Natural killer cell treated with Interleukin-12 subunit alpha and Interleukin-12 subunit beta and Interleukin-15 and Interleukin-18, amount 100 ng/mL, for 72 hours (primary cell): Measurements from ENCODE around the gene WDR6. TPM values are rescaled to one million over a fixed set of nuclear protein-coding genes. Genes with fewer than 3 reads are reported as not detected.
"Not testable (repeated sequence)": the region's sequence is repeated elsewhere in the genome, so short reads cannot be mapped to it uniquely, and the experiment has no call there.

Experiments
- ATAC-seq, 2 donors: fragments of 150-1000 bp; cut with Tn5 transposase in 1 of 2; sonication (Bioruptor Pico), chemical (Tn5 transposase) in 1 of 2; 2 replicates each; pipeline ENCODE4 v1.10.0; 2021
- DNase-seq: peaks from one replicate; pipeline ENCODE4 v3.0.0; 2022; ENCODE audit warnings: low spot score
- H3K27ac Mint-ChIP-seq, 2 donors: 1 replicate in 1 of 2; 2 replicates in 1 of 2; pipeline ENCODE4 v1.8.0; 2022; ENCODE audit warnings: mixed read lengths in 2 of 2, mild to moderate bottlenecking in 1 of 2, moderate library complexity in 1 of 2
- H3K27me3 Mint-ChIP-seq, 2 donors: 1 replicate in 1 of 2; 2 replicates in 1 of 2; pipeline ENCODE4 v1.8.0; 2022; ENCODE audit warnings: mixed read lengths in 2 of 2
- H3K36me3 Mint-ChIP-seq: one replicate; pipeline ENCODE4 v1.8.0; 2022; ENCODE audit warnings: mixed read lengths
- H3K4me1 Mint-ChIP-seq, 2 donors: 1 replicate in 1 of 2; 2 replicates in 1 of 2; pipeline ENCODE4 v1.8.0; 2022; ENCODE audit warnings: low read depth in 2 of 2, mixed read lengths in 2 of 2, mild to moderate bottlenecking in 1 of 2
- H3K4me3 Mint-ChIP-seq: one replicate; pipeline ENCODE4 v1.8.0; 2022; ENCODE audit warnings: mixed read lengths
- H3K9me3 Mint-ChIP-seq: 2 replicates; pipeline ENCODE4 v1.8.0; 2022; ENCODE audit warnings: mixed read lengths
- total RNA-seq, 2 donors: library from RNA; stranded (reverse); gene quantifications; one replicate each; pipeline ENCODE4 v1.2.3, GENCODE V29; 2022

WDR6 gene
- total RNA-seq, 2 donors from 2014 or later, result 128 to 222 TPM

- DNase-seq, result no peak
- Mint-ChIP-seq H3K27ac (no peak overlapping the region), H3K4me3 (no peak overlapping the region), H3K9me3 (no peaks in the 10 kb centered on the region), H3K27me3 (no peaks in the 10 kb centered on the region), H3K36me3 (no peaks in the 10 kb centered on the region), H3K4me1 (peaks cover 0 to 5% of the 10 kb centered on the region in 2 donors)
- no peak for ATAC-seq
Measured at GRCh38 chr3:48999085-48999858, 7.9 kb upstream of the WDR6 start.

- Mint-ChIP-seq H3K4me1 (no peaks in the 10 kb centered on the region), H3K4me3 (no peak overlapping the region), H3K9me3 (no peaks in the 10 kb centered on the region), H3K36me3 (no peaks in the 10 kb centered on the region), H3K27ac (no peak overlapping the region), H3K27me3 (no peaks in the 10 kb centered on the region)
- DNase-seq (no peak), ATAC-seq (no peak)
Measured at GRCh38 chr3:49001155-49001554, 6.0 kb upstream of the WDR6 start.

- no peak overlapping the region for H3K4me3 Mint-ChIP-seq
- no peaks in the 10 kb centered on the region for H3K27me3 Mint-ChIP-seq
- no peaks in the 10 kb centered on the region for H3K9me3 Mint-ChIP-seq
- no peak for DNase-seq
- peaks cover 22 to 24% of the 10 kb centered on the region in 2 donors for H3K4me1 Mint-ChIP-seq
- no peaks in the 10 kb centered on the region for H3K36me3 Mint-ChIP-seq
- H3K27ac Mint-ChIP-seq, result no peak overlapping the region
- ATAC-seq, result no peak
Measured at GRCh38 chr3:49004352-49005302, 2.6 kb upstream of the WDR6 start.

- Mint-ChIP-seq H3K9me3 (no peaks in the 10 kb centered on the region), H3K4me3 (no peak overlapping the region)
- no peak for ATAC-seq
Measured at GRCh38 chr3:49005303-49005680, 1.9 kb upstream of the WDR6 start.

GRCh38 chr3:49005998-49006397, 1.2 kb upstream of the WDR6 start:
- Mint-ChIP-seq H3K4me1 (peaks cover 22 to 24% of the 10 kb centered on the region in 2 donors), H3K4me3 (peak overlapping the region; percentile 99), H3K27ac (peak overlapping the region; percentile 99 to 100), H3K9me3 (no peaks in the 10 kb centered on the region), H3K36me3 (no peaks in the 10 kb centered on the region), H3K27me3 (no peaks in the 10 kb centered on the region)
- DNase-seq, result no peak
- ATAC-seq, result no peak

More at GRCh38 chr3:49005303-49005680, 1.9 kb upstream of the WDR6 start:
- no peak for DNase-seq
- no peaks in the 10 kb centered on the region for H3K27me3 Mint-ChIP-seq
- H3K27ac Mint-ChIP-seq, result no peak overlapping the region
- no peaks in the 10 kb centered on the region for H3K36me3 Mint-ChIP-seq
- peaks cover 22 to 24% of the 10 kb centered on the region in 2 donors for H3K4me1 Mint-ChIP-seq

GRCh38 chr3:49006408-49007067, 653 bp upstream of the WDR6 start:
- no peaks in the 10 kb centered on the region for H3K27me3 Mint-ChIP-seq
- H3K4me3 Mint-ChIP-seq, result peak overlapping the region; percentile 99
- no peaks in the 10 kb centered on the region for H3K9me3 Mint-ChIP-seq
- DNase-seq (no peak), ATAC-seq (no peak)
- H3K4me1 Mint-ChIP-seq, result peaks cover 22 to 24% of the 10 kb centered on the region in 2 donors
- no peaks in the 10 kb centered on the region for H3K36me3 Mint-ChIP-seq
- peak overlapping the region; percentile 99 to 100 for H3K27ac Mint-ChIP-seq

GRCh38 chr3:49007771-49008528, 759 bp downstream of the WDR6 start:
- Mint-ChIP-seq H3K36me3 (no peaks in the 10 kb centered on the region), H3K4me1 (peaks cover 24 to 26% of the 10 kb centered on the region in 2 donors), H3K4me3 (peak overlapping the region; percentile 99), H3K9me3 (no peaks in the 10 kb centered on the region), H3K27me3 (no peaks in the 10 kb centered on the region), H3K27ac (peak overlapping the region; percentile 99 to 100)
- DNase-seq (peak; percentile 91), ATAC-seq (peak; percentile 80 to 82)

- not testable (repeated sequence) for ATAC-seq, DNase-seq, H3K27me3 Mint-ChIP-seq, H3K9me3 Mint-ChIP-seq, H3K36me3 Mint-ChIP-seq
- Mint-ChIP-seq H3K4me1 (peaks cover 24 to 26% of the 10 kb centered on the region in 2 donors), H3K4me3 (peak overlapping the region; percentile 99), H3K27ac (peak overlapping the region; percentile 99 to 100)
Measured at GRCh38 chr3:49008627-49009026, 1.4 kb downstream of the WDR6 start.

- no peak for ATAC-seq
- H3K27ac Mint-ChIP-seq, result peak overlapping the region in 1 of 2 donors; percentile 100
- no peak for DNase-seq
- H3K9me3 Mint-ChIP-seq, result no peaks in the 10 kb centered on the region
- peaks cover 24 to 26% of the 10 kb centered on the region in 2 donors for H3K4me1 Mint-ChIP-seq
- H3K4me3 Mint-ChIP-seq, result peak overlapping the region; percentile 99
- H3K36me3 Mint-ChIP-seq, result no peaks in the 10 kb centered on the region
- no peaks in the 10 kb centered on the region for H3K27me3 Mint-ChIP-seq
Measured at GRCh38 chr3:49009396-49009795, 2.2 kb downstream of the WDR6 start.

GRCh38 chr3:49012441-49013017, 5.3 kb downstream of the WDR6 start:
- DNase-seq (no peak), ATAC-seq (no peak)
- Mint-ChIP-seq H3K4me1 (peaks cover 22 to 24% of the 10 kb centered on the region in 2 donors), H3K9me3 (no peaks in the 10 kb centered on the region), H3K27me3 (no peaks in the 10 kb centered on the region), H3K36me3 (no peaks in the 10 kb centered on the region), H3K27ac (peak overlapping the region in 1 of 2 donors; percentile 47), H3K4me3 (no peak overlapping the region)

- ATAC-seq (no peak), DNase-seq (no peak)
- Mint-ChIP-seq H3K27ac (no peak overlapping the region), H3K4me3 (no peak overlapping the region), H3K4me1 (peaks cover 17 to 24% of the 10 kb centered on the region in 2 donors), H3K36me3 (no peaks in the 10 kb centered on the region), H3K27me3 (no peaks in the 10 kb centered on the region), H3K9me3 (no peaks in the 10 kb centered on the region)
Measured at GRCh38 chr3:49013113-49013737, 6.0 kb downstream of the WDR6 start.
